OCI-LY7 (cell line): ENCODE data around the gene PLOD1. TPM values are rescaled to one million over a fixed set of nuclear protein-coding genes. Genes with fewer than 3 reads are reported as not detected.

ENCODE experiments used
- BruUV-seq: library from RNA; stranded (reverse); fragments of 400-500 nt; replicated peaks from 2 replicates; lab custom pipeline; 2021; lab: Mats Ljungman, UMichigan
- CTCF ChIA-PET: fragments of 300-600 bp; sonication (Branson Sonifier 250); formaldehyde crosslinking; loops from one replicate; lab custom pipeline; 2022; ENCODE audit warnings: antibody characterized with exemption; ENCODE audit not compliant: unreplicated experiment; lab: Charles Lee
- POLR2A ChIA-PET: fragments of 300-600 bp; sonication (Branson Sonifier 250); formaldehyde crosslinking; loops from one replicate; lab custom pipeline; 2022; ENCODE audit warnings: antibody characterized with exemption; lab: Charles Lee
- DNase-seq: peaks from one replicate; pipeline ENCODE4 v3.0.0-alpha.2; 2015; ENCODE audit warnings: low spot score
- H2AFZ ChIP-seq: fragments of 200-600 bp; sonication (generic), shearing (Covaris generic); 2 replicates; pipeline ENCODE4 v1.6.1; 2014; ENCODE audit warnings: mild to moderate bottlenecking, antibody characterized with exemption, low read length, moderate library complexity
- H3K27ac ChIP-seq: fragments of 200-600 bp; sonication (generic); 2 replicates; pipeline ENCODE4 v1.5.1; 2014; ENCODE audit warnings: mixed run types, low read depth, mild to moderate bottlenecking, moderate library complexity, low read length, inconsistent platforms; ENCODE audit not compliant: poor library complexity, severe bottlenecking
- H3K36me3 ChIP-seq: fragments of 200-600 bp; sonication (generic); 2 replicates; pipeline ENCODE4 v1.6.1; 2014; ENCODE audit warnings: mild to moderate bottlenecking, antibody characterized with exemption, low read length, moderate library complexity, mixed read lengths; ENCODE audit not compliant: insufficient read depth
- H3K4me1 ChIP-seq: fragments of 200-600 bp; sonication (generic); 2 replicates; pipeline ENCODE4 v1.5.1; 2014; ENCODE audit warnings: mild to moderate bottlenecking, low read length; ENCODE audit not compliant: insufficient read depth, poor library complexity, severe bottlenecking
- H3K4me2 ChIP-seq: fragments of 200-600 bp; sonication (generic); 2 replicates; pipeline ENCODE4 v1.6.1; 2014; ENCODE audit warnings: mild to moderate bottlenecking, low read length
- H3K4me3 ChIP-seq: fragments of 200-600 bp; sonication (generic); 2 replicates; pipeline ENCODE4 v1.5.1; 2014; ENCODE audit warnings: mild to moderate bottlenecking, low read depth, low read length; ENCODE audit not compliant: poor library complexity, severe bottlenecking
- H3K79me2 ChIP-seq: fragments of 200-600 bp; sonication (generic); 2 replicates; pipeline ENCODE4 v1.6.1; 2016; ENCODE audit warnings: low read depth, mild to moderate bottlenecking, low read length, moderate library complexity, mixed read lengths; ENCODE audit not compliant: insufficient read depth
- H3K9me2 ChIP-seq: fragments of 200-600 bp; sonication (generic); 2 replicates; pipeline ENCODE4 v1.6.1; 2016; ENCODE audit warnings: mild to moderate bottlenecking, low read length, mixed read lengths; ENCODE audit not compliant: insufficient read depth
- H3K9me3 ChIP-seq: fragments of 200-600 bp; sonication (generic); 2 replicates; pipeline ENCODE4 v1.6.1; 2014; ENCODE audit warnings: mild to moderate bottlenecking, mixed run types, low read length, mixed read lengths
- H4K20me1 ChIP-seq: fragments of 200-600 bp; sonication (generic); 2 replicates; pipeline ENCODE4 v1.6.1; 2014; ENCODE audit warnings: mild to moderate bottlenecking, antibody characterized with exemption, low read length, moderate library complexity, mixed read lengths; ENCODE audit not compliant: insufficient read depth
- EZH2phosphoT487 ChIP-seq: fragments of 200-600 bp; sonication (generic); IDR thresholded peaks from 2 replicates; pipeline ENCODE4 v1.6.1; 2018; ENCODE audit warnings: low read depth, borderline replicate concordance, mild to moderate bottlenecking, mixed run types, antibody characterized with exemption, low read length, moderate library complexity, mixed read lengths
- intact Hi-C: fragments of 100-400 bp; cut with micrococcal nuclease; formaldehyde crosslinking; loops from one replicate; pipeline ENCODE4 v1.10.0; 2022; ENCODE audit not compliant: unreplicated experiment
- total RNA-seq, 2 experiments: library from RNA; depleted of rRNA in 1 of 2; stranded (reverse); fragments of >200 nt in 1 of 2; shearing (Covaris generic) in 1 of 2; gene quantifications; 2 replicates each; pipeline ENCODE4 v1.2.3, GENCODE V29; 2014 to 2022
- TF ChIP-seq, protein P1 (sequence below): fragments of 200-600 bp; sonication (generic); conservative IDR thresholded peaks from 2 replicates; pipeline ENCODE4 v1.5.1; 2014; ENCODE audit warnings: mild to moderate bottlenecking, antibody characterized with exemption, low read length, moderate library complexity, mixed read lengths

Gene PLOD1
- total RNA-seq, 2 experiments from 2014 or later = 11.3 to 11.7 TPM

- Histone ChIP-seq H4K20me1 (no peaks in the 10 kb centered on the region), H3K79me2 (no peaks in the 10 kb centered on the region), H3K4me1 (peaks cover 7% of the 10 kb centered on the region), H3K4me3 (no peak overlapping the region), H3K36me3 (0 out of 2 replicates have a peak, but pooled peaks cover 4% of the 10 kb centered on the region), H3K27ac (no peak overlapping the region), H3K9me3 (0 out of 2 replicates have a peak, but pooled peaks cover 3% of the 10 kb centered on the region), H3K9me2 (no peaks in the 10 kb centered on the region), H2AFZ (no peak overlapping the region), H3K4me2 (no peak overlapping the region)
- intact Hi-C loops = no loop called here
- TF ChIP-seq, protein P1, sequence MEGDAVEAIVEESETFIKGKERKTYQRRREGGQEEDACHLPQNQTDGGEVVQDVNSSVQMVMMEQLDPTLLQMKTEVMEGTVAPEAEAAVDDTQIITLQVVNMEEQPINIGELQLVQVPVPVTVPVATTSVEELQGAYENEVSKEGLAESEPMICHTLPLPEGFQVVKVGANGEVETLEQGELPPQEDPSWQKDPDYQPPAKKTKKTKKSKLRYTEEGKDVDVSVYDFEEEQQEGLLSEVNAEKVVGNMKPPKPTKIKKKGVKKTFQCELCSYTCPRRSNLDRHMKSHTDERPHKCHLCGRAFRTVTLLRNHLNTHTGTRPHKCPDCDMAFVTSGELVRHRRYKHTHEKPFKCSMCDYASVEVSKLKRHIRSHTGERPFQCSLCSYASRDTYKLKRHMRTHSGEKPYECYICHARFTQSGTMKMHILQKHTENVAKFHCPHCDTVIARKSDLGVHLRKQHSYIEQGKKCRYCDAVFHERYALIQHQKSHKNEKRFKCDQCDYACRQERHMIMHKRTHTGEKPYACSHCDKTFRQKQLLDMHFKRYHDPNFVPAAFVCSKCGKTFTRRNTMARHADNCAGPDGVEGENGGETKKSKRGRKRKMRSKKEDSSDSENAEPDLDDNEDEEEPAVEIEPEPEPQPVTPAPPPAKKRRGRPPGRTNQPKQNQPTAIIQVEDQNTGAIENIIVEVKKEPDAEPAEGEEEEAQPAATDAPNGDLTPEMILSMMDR = no peak
- no peak for TF ChIP-seq EZH2phosphoT487
- CTCF ChIA-PET = interaction anchor here (0.5 kb wide), 1 partner anchor 16 kb away, joined by 3 read pairs; no protein-coding TSS in a partner anchor
- POLR2A ChIA-PET = no interaction called here
- BruUV-seq = no TSS peak
- DNase-seq = no peak
Observed at GRCh38 chr1:11952455-11953109, 18.1 kb downstream of the PLOD1 start.

DNA sequence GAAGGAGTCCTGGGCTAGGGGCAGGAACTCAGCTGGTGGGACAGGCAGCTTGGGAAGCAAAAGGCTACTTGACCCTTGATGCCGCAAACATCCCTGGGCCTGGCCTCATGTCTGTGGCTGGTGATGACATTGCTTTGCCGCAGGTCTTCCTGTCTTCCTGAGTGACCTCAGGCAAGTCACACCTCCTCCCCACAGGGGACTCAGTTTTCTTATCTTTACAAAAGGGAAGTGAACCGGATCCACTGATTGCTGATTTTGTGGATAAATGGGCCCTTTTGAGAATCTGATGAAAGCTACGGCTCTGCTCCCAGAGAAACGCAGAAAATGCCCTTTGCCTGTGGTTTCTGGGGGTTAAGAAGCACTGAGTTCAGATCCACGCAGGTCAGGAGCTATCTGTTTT, 20.7 kb downstream of the PLOD1 start:
- Histone ChIP-seq H3K9me2 (no peaks in the 10 kb centered on the region), H4K20me1 (no peaks in the 10 kb centered on the region), H3K36me3 (no peaks in the 10 kb centered on the region), H3K4me2 (no peak overlapping the region), H3K9me3 (no peaks in the 10 kb centered on the region), H3K27ac (no peak overlapping the region), H3K4me3 (no peak overlapping the region), H2AFZ (no peak overlapping the region), H3K4me1 (no peaks in the 10 kb centered on the region), H3K79me2 (no peaks in the 10 kb centered on the region)
- ChIA-PET POLR2A (interaction anchor here (1.3 kb wide), 1 partner anchor 46 kb away, joined by 3 read pairs; no protein-coding TSS in a partner anchor), CTCF (no interaction called here)
- no peak for DNase-seq
- BruUV-seq = no TSS peak
- intact Hi-C loops = no loop called here
- TF ChIP-seq, protein P1 = no peak
- no peak for TF ChIP-seq EZH2phosphoT487

DNA sequence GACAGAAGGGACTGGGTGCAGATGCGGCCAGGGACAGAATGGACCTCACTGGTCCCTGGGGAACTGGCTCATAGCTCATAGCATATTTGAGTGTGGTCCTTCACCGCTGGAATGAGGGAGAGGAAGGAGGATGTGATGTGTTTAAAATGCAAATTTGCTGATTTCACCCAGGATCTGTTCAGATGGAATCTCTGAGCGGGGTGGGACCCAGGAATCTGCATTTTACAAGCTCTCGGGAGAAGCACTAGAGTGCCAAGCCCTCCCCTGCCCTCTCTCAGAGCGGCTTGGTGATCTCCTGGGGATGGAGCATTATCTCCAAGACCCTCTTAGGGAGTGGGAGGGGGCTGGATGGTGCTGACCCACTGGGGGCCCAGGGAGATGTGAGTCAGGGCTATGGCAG, 22.9 kb downstream of the PLOD1 start:
- H2AFZ ChIP-seq = no peak overlapping the region
- H3K27ac ChIP-seq = no peak overlapping the region
- TF ChIP-seq EZH2phosphoT487 = no peak
- TF ChIP-seq, protein P1 = no peak
- H4K20me1 ChIP-seq = no peaks in the 10 kb centered on the region
- ChIA-PET POLR2A (no interaction called here), CTCF (no interaction called here)
- no peak overlapping the region for H3K4me2 ChIP-seq
- no peaks in the 10 kb centered on the region for H3K9me2 ChIP-seq
- BruUV-seq = no TSS peak
- H3K4me1 ChIP-seq = no peaks in the 10 kb centered on the region
- H3K9me3 ChIP-seq = no peaks in the 10 kb centered on the region
- DNase-seq = no peak
- H3K4me3 ChIP-seq = no peak overlapping the region
- no peaks in the 10 kb centered on the region for H3K79me2 ChIP-seq
- intact Hi-C loops = no loop called here
- H3K36me3 ChIP-seq = no peaks in the 10 kb centered on the region
